Fibroblast of villous mesenchyme (primary cell): ENCODE results near the gene HAPLN2. TPM values are rescaled to one million over a fixed set of nuclear protein-coding genes. Genes with fewer than 3 reads are reported as not detected.

ENCODE experiments used
- DNase-seq: peaks from one replicate; pipeline ENCODE4 v3.0.0-alpha.2; 2010; ENCODE audit warnings: low read depth
- H3K4me3 ChIP-seq: 2 replicates; pipeline ENCODE4 v1.5.1; 2011; ENCODE audit warnings: low read depth, mild to moderate bottlenecking, low read length
- total RNA-seq: library from RNA; depleted of rRNA; stranded (reverse); fragments of >200 nt; gene quantifications from 2 replicates; pipeline ENCODE4 v1.2.3, GENCODE V29; 2012
- TF ChIP-seq, protein P1 (sequence below): IDR thresholded peaks from 2 replicates; pipeline ENCODE4 v1.5.1; 2012; ENCODE audit warnings: low read depth, mild to moderate bottlenecking, low read length; ENCODE audit not compliant: insufficient read depth

HAPLN2 gene
- total RNA-seq, 1 donor: not detected

DNA sequence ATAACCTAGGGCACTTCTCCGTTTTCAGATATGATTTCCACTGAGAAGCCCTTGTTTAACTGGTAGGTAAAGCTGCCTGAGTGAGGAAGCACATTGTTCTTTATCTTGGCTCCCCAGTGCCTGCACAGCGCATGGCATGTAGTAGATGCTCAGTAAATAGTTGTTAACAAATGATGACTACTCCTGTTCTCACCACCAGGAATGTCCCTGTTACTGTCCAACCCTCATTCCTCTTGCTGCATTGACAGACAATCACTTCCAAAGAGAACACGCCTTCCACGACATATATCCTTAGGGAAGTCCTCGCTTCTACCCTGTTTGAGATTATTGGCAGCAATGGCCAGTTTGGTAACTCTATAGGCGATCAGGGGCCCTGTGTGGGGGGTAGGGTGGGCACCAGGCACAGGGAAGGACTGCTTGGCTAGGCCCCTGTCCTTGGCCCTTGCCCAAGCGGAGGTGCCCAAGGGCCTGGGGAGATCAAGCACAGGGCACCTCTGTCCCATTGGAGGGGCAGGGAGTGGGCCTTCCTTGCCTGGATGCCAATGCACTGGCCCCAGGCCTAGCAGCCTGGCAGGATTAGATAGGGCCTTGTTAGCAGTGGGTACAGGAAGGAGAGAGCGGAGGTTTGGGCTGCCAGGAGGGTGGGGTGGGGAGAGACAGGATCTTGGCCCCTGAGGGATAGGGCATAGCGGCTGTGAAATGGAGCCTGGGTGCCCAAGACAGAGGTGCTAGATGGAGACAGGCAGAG lies 47.8 kb downstream of the HAPLN2 start:
- no peak overlapping the region for H3K4me3 ChIP-seq
- TF ChIP-seq, protein P1, sequence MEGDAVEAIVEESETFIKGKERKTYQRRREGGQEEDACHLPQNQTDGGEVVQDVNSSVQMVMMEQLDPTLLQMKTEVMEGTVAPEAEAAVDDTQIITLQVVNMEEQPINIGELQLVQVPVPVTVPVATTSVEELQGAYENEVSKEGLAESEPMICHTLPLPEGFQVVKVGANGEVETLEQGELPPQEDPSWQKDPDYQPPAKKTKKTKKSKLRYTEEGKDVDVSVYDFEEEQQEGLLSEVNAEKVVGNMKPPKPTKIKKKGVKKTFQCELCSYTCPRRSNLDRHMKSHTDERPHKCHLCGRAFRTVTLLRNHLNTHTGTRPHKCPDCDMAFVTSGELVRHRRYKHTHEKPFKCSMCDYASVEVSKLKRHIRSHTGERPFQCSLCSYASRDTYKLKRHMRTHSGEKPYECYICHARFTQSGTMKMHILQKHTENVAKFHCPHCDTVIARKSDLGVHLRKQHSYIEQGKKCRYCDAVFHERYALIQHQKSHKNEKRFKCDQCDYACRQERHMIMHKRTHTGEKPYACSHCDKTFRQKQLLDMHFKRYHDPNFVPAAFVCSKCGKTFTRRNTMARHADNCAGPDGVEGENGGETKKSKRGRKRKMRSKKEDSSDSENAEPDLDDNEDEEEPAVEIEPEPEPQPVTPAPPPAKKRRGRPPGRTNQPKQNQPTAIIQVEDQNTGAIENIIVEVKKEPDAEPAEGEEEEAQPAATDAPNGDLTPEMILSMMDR: no peak
- no peak for DNase-seq

DNA sequence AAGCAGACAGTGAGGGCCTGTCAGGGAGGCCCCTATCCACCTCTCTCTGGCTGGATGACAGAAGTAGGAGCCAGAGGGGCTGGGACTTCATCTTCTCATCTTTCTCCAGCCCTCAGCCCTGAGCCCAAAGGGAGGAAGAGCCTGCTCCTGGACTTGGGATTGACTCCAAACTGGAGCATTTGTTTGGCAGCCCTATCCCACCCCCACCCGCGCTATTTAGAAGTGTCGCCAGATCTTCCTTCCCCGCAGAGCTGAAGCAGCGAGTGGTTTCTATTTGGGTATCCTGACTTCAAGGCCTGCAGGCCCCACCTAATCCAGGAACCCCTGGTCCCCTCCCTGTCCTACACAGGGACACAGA lies 48.4 kb downstream of the HAPLN2 start:
- H3K4me3 ChIP-seq: no peak overlapping the region
- no peak for DNase-seq
- TF ChIP-seq, protein P1: no peak

DNA sequence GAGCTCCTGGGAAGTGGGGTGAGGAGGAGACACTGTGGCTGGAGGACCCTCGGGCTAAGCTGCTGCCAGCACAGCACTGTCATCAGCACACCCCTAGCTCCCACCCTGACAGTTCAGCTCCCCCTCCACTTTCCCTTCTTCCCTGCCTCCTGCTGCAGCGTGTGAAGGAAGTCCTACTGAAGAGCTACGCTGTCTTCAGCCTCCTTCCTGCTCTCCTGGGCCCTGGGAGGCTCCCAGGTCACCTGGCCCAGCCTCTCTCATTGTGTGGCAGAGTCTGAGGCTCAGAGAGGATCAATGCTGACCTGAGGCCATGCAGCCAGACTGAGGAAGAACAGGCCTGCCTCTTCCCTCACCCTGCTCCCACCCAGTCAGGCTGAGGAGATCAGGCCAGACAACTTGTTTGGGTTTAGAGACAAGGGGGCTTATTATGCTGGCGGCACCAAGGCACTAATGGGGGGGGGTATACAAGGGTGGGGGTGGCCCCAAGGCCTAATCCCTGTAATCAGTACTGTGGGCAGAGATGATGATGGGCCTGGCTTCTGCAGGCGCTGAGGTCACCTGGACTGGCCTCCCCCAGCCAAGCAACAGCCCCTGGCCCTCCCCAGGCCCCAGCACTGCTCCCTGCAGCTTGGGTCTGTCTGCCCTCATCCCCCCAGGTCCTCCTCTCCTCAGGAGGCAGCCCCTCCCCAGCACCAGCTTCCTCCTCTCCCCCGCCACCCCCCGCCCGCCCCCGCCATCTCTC lies 48.9 kb downstream of the HAPLN2 start:
- H3K4me3 ChIP-seq: no peak overlapping the region
- TF ChIP-seq, protein P1: no peak
- DNase-seq: no peak

- TF ChIP-seq, protein P1: no peak
- no peak overlapping the region for H3K4me3 ChIP-seq
- DNase-seq: no peak
These were observed 49.8 kb downstream of the HAPLN2 start for GRCh38 chr1:156668801-156669637.

GRCh38 chr1:156669794-156670193 lies 50.6 kb downstream of the HAPLN2 start:
- TF ChIP-seq, protein P1: no peak
- DNase-seq: no peak
- no peak overlapping the region for H3K4me3 ChIP-seq

- no peak overlapping the region for H3K4me3 ChIP-seq
- no peak for DNase-seq
- TF ChIP-seq, protein P1: no peak
These were observed 51.1 kb downstream of the HAPLN2 start for GRCh38 chr1:156670359-156670758.
